BE2C (cell line): ENCODE measurements around the gene FANCI.

Experiments
- DNase-seq: peaks from one replicate; pipeline ENCODE4 v3.0.0-alpha.2; 2020
- H3K27me3 ChIP-seq: fragments of 250-450 bp; sonication (Bioruptor Pico); 2 replicates; pipeline ENCODE4 v1.5.1; 2020; ENCODE audit warnings: mild to moderate bottlenecking
- H3K36me3 ChIP-seq: fragments of 250-450 bp; sonication (Bioruptor Pico); 2 replicates; pipeline ENCODE4 v1.5.1; 2020; ENCODE audit warnings: mild to moderate bottlenecking
- H3K4me1 ChIP-seq: fragments of 250-450 bp; sonication (Bioruptor Pico); 2 replicates; pipeline ENCODE4 v1.5.1; 2020
- H3K4me3 ChIP-seq: 2 replicates; pipeline ENCODE4 v1.5.1; 2011; ENCODE audit warnings: low read depth, low read length
- H3K9me3 ChIP-seq: fragments of 250-450 bp; sonication (Bioruptor Pico); 2 replicates; pipeline ENCODE4 v1.5.1; 2020
- TF ChIP-seq, protein P1 (sequence below): IDR thresholded peaks from 2 replicates; pipeline ENCODE4 v1.5.1; 2012; ENCODE audit warnings: mild to moderate bottlenecking, low read depth, low read length

Gene FANCI

DNA sequence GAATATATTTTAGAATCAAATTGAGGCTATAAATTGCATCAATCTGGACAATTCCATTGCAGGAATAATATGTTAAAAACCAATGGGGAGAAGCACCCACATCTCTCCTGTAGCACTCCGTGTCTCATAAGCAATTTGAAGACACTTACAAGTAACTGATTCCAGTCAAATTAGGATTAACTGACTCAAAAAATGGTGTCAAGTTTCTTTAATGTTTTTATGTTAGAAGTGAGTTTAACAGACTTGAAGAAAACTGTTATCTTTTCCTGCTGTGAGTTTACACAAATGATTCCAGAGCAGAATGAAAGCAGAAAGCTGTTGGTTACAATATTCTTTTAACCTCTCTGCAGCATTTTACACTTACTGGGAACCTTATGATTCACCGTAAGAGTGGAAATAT, 45.6 kb upstream of the FANCI start:
- Histone ChIP-seq H3K27me3 (no peaks in the 10 kb centered on the region), H3K4me3 (no peak overlapping the region), H3K9me3 (no peaks in the 10 kb centered on the region), H3K4me1 (peaks cover 8% of the 10 kb centered on the region; the same call in 1 of the 2 replicates), H3K36me3 (peaks cover 15% of the 10 kb centered on the region)
- TF ChIP-seq, protein P1, sequence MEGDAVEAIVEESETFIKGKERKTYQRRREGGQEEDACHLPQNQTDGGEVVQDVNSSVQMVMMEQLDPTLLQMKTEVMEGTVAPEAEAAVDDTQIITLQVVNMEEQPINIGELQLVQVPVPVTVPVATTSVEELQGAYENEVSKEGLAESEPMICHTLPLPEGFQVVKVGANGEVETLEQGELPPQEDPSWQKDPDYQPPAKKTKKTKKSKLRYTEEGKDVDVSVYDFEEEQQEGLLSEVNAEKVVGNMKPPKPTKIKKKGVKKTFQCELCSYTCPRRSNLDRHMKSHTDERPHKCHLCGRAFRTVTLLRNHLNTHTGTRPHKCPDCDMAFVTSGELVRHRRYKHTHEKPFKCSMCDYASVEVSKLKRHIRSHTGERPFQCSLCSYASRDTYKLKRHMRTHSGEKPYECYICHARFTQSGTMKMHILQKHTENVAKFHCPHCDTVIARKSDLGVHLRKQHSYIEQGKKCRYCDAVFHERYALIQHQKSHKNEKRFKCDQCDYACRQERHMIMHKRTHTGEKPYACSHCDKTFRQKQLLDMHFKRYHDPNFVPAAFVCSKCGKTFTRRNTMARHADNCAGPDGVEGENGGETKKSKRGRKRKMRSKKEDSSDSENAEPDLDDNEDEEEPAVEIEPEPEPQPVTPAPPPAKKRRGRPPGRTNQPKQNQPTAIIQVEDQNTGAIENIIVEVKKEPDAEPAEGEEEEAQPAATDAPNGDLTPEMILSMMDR, result no peak
- DNase-seq, result no peak

DNA sequence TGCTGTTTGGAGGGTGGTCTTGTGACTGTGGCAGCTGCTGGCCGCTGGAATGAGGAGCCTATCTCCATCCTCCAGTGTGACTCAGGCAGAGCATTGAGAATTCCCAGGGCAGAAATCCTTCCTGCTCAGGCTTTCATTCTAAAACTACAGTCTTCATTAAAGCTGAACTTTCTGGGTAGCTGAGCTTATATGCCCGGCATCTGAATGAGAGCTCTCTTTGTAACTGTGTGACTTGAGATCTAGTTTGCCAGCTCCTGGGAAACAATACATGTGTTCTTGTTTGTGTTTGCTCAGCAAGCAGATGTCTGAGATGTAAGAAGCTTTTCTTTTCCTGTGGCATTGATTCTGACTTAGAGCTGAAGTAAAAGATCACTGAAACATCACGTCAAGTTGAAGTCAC, 44.8 kb upstream of the FANCI start:
- no peaks in the 10 kb centered on the region for H3K9me3 ChIP-seq
- H3K4me3 ChIP-seq, result no peak overlapping the region
- H3K36me3 ChIP-seq, result peaks cover 12% of the 10 kb centered on the region
- H3K27me3 ChIP-seq, result no peaks in the 10 kb centered on the region
- TF ChIP-seq, protein P1, result no peak
- DNase-seq, result no peak
- H3K4me1 ChIP-seq, result peaks cover 8% of the 10 kb centered on the region; the same call in 1 of the 2 replicates

DNA sequence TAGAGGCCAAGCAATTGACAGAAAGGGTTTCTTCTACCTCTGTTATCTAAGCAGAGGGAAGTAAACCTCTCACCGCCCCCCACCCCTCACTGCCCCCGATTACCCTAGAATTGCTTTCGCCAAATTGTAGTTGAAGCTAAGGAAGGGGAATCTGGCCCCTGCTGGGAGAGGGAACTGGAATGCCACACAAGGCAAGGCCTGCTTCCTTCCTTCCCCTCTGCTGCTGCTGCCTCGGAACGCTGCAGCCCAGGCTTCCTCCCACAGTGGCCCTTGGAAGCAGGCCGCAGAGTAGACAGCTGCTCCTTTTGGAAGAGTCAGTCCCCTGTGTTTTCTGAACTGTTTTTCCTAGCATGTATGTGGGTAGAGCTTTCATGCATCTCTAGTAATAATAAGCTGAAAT, 44.0 kb upstream of the FANCI start:
- DNase-seq, result no peak
- Histone ChIP-seq H3K36me3 (peaks cover 4% of the 10 kb centered on the region), H3K4me3 (no peak overlapping the region), H3K9me3 (no peaks in the 10 kb centered on the region), H3K27me3 (no peaks in the 10 kb centered on the region), H3K4me1 (peaks cover 8% of the 10 kb centered on the region; the same call in 1 of the 2 replicates)
- TF ChIP-seq, protein P1, result no peak

DNA sequence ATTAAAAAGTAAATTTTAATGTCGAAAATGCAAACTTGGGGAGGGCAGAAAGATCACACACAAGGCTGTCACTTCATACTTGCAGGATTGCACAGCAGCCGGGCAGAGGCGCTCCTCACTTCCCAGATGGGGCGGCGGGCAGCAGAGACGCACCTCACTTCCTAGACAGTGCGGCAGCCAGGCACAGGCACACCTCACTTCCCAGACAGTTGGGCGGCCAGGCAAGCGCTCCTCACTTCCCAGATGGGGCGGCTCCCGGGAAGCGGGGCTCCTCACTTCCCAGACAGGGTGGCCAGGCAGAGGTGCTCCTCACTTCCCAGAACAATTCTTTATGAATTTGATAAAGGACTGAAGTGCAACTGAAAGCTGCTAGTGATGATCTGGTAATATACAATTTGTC, 43.6 kb upstream of the FANCI start:
- no peak for DNase-seq
- Histone ChIP-seq H3K9me3 (no peaks in the 10 kb centered on the region), H3K27me3 (no peaks in the 10 kb centered on the region), H3K36me3 (peaks cover 3% of the 10 kb centered on the region), H3K4me1 (peaks cover 8% of the 10 kb centered on the region; the same call in 1 of the 2 replicates), H3K4me3 (no peak overlapping the region)
- TF ChIP-seq, protein P1, result no peak

DNA sequence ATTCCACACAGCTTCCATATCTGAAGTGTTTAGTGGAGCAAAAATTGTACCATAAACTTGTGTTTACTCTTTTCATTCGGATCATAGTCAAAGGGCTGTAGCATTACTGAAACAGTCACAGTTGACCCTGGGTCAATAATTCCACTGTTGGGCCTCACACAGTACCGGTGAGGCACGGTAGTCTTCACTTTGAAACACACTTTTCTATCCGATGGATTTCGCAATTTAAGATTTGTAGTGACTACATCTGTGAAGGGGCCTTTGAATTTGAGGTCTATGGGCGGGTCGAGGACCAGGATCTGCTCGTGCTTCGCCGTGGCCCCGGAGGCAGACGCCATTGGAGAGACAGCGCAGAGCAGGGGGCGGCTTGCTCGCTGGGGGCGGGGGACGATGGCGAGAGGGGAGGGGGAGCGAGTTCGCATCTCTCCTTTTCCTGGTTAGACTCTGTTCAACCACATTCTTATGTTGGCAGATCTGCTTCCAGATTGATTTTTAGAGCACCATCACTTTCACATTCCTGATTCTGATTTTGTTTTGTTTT, 42.2 kb upstream of the FANCI start:
- H3K4me3 ChIP-seq, result no peak overlapping the region
- DNase-seq, result no peak
- peaks cover 8% of the 10 kb centered on the region; the same call in 1 of the 2 replicates for H3K4me1 ChIP-seq
- no peaks in the 10 kb centered on the region for H3K27me3 ChIP-seq
- no peaks in the 10 kb centered on the region for H3K36me3 ChIP-seq
- no peaks in the 10 kb centered on the region for H3K9me3 ChIP-seq
- TF ChIP-seq, protein P1, result no peak

DNA sequence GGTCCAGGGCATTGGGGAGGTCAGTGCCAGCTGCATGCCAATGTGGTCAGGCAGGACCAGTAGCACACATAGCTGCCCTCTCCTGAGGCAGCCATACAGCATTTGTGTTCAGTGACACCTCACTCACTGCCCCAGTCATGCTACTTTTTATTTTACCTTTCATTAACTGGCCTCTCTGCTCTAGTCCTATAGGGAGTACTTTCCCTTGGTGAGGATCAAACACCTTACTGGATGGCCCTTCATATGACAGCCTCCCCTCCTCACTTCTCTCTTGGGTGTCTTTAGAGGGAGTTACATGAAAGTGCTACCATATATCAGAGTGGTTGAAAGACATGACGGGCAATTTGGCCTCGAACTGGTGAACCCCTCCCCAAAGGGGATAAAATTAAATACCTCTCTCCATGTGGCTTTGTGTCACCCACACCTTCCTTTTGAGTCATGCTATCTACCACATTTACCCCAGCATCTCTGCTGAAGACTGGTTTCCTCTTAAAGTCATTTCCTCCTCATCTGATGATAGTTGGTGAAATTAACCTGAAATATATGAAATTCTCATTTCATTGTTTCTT, 40.0 kb upstream of the FANCI start:
- H3K9me3 ChIP-seq, result no peaks in the 10 kb centered on the region
- no peaks in the 10 kb centered on the region for H3K4me1 ChIP-seq
- no peak for DNase-seq
- no peaks in the 10 kb centered on the region for H3K36me3 ChIP-seq
- no peaks in the 10 kb centered on the region for H3K27me3 ChIP-seq
- no peak overlapping the region for H3K4me3 ChIP-seq
- TF ChIP-seq, protein P1, result no peak
